Ecto neural progenitor cell (in vitro differentiated cells): ENCODE data around the gene CTAGE15.
"Not testable (repeated sequence)": the region's sequence is repeated elsewhere in the genome, so short reads cannot be mapped to it uniquely, and the experiment has no call there.

Experiments
- DNase-seq: peaks from one replicate; pipeline ENCODE4 v3.0.0-alpha.2; 2018; ENCODE audit warnings: low spot score

The CTAGE15 gene, protein sequence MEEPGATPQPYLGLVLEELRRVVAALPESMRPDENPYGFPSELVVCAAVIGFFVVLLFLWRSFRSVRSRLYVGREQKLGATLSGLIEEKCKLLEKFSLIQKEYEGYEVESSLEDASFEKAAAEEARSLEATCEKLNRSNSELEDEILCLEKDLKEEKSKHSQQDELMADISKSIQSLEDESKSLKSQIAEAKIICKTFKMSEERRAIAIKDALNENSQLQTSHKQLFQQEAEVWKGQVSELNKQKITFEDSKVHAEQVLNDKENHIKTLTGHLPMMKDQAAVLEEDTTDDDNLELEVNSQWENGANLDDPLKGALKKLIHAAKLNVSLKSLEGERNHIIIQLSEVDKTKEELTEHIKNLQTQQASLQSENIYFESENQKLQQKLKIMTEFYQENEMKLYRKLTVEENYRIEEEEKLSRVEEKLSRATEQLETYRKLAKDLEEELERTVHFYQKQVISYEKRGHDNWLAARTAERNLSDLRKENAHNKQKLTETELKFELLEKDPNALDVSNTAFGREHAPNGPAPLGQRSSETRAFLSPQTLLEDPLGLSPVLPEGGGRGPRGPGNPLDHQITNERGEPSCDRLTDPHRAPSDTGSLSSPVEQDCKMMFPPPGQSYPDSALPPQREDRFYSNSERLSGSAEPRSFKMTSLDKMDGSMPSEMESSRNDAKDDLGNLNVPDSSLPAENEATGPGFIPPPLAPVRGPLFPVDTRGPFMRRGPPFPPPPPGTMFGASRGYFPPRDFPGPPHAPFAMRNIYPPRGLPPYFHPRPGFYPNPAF

GRCh38 chr7:143571501-143571900 is at the start of gene CTAGE15:
Gene CTAGE15, plus strand, starts transcription at chr7:143571801. Its CDS starts 17 bp downstream, at chr7:143571818.
- not testable (repeated sequence) for DNase-seq

- not testable (repeated sequence) for DNase-seq
Observed at GRCh38 chr7:143522309-143522916, 49.2 kb upstream of the CTAGE15 start.

DNA sequence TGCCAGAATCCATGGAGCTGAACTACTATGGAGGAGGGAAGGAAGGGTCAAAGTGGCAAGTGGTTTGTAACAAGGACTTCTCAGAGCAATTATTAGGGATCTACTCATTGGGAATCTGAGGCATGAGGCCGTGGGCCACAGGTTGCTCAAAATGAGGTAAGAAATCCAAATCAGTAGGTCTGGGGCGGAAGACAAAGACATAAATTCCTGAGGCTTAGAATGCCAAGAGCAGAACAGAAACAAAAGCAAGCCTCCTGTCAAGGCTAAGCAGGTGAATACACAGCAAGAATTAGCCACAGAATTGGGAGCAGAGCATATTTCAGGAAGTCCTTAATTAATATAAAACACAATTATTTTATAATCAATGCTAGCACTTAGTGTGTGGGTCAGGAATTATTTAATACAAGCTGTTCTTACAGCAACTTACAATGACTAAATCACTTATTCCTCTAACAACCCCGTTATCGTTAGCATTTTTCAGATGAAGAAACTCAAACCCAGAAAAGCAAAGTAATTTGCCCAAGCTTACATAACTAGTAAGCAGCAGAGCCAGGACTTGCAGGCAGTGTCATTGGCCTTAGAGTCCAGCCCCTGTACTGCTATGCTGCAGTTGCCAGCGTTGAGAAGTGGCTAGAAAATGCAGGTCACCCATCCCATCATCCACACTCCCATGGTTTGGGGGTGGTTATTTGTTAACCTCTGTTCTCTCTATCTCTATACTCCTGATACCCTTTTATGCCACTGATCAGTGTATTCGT is 40.3 kb upstream of the CTAGE15 start:
- not testable (repeated sequence) for DNase-seq

GRCh38 chr7:143531932-143532331 is 39.7 kb upstream of the CTAGE15 start:
- DNase-seq = not testable (repeated sequence)

DNA sequence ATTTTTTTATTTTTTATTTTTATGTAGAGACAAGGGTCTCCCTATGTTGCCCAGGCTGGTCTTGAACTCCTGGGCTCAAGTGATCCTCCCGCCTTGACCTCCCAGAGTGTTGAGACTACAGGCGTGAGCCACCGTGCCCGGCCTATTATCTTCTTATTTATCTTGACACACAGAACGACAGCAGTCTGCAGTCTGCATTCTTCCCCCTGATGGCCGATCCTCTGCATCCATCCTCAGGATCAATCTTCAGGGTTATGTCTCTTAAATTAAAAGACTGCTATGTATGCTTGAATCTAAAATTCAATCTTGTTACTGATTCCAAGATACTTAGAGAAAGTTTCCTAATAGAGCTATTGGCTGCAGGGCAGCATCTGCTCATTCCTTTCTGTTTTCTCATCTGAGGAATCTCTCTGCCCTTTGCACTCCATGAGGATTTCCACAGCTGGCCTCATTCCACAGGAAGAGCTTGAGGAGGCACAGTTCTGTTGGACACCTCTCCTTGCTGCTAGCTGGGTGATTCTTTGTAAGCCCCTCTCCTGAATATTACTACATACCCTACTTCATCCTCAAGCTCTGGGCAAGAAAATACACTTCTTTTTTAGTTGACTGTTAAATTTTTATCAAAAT is 38.3 kb upstream of the CTAGE15 start:
- DNase-seq = not testable (repeated sequence)

DNA sequence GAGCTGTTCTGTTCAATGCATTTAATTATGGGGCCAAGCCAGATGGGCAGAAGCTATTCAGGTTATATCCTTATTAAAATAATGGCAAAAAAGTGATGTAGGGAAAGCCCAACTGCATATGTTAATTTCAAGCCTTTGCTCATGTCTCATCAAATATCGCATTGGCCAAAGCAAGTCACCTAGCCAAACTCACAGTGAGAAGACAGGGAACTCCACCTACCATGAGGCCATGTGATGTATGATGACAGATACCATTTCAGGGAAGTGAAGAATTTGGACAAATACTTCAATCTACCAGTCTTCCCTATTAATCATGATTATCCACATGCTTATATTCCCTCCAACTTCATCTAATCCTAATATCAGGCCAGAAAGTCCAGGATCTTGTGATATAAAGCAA is 35.2 kb upstream of the CTAGE15 start:
- not testable (repeated sequence) for DNase-seq

- DNase-seq = not testable (repeated sequence)
Observed at GRCh38 chr7:143543288-143544038, 28.1 kb upstream of the CTAGE15 start.

DNA sequence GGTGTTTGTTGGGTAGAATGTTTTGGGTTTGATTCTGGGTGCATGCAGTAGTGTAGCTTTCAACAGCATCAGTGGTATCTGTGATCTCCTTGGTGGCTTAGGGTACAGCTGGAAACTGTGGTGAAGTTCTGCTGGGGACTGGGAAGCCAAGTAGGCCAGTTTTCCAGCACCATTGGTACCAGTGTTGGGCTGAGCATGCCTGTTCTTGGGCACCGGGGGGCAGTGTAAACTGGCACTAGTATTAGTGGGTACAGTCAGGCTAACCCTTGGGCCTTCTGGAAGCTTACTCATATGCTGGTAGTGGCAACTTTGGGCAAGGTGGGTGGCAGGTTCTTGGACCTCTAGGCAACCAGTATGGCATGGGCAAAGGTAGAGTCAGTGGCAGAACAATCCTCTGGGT is 15.6 kb upstream of the CTAGE15 start:
- not testable (repeated sequence) for DNase-seq

GRCh38 chr7:143563306-143563705 is 8.3 kb upstream of the CTAGE15 start:
- DNase-seq = not testable (repeated sequence)

GRCh38 chr7:143566001-143566400 is 5.6 kb upstream of the CTAGE15 start:
- not testable (repeated sequence) for DNase-seq

DNA sequence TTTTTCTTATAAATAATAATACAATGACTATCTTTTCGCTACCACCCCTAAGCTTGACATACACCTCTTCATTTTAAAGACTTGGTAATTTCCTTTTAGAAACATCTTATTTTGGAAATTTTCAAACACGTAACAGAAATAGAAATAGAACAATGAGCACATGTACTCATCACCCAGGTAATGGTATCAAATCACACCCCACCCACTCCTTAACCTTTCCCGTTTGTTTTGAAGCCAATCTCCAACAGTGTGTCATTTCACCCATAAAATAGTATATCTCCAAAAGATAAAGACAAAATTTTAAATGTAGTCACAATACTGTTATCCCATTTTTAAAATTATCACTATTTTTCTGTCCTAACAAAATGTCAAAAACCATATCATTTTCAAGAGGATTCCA is 16.6 kb downstream of the CTAGE15 start:
- DNase-seq = not testable (repeated sequence)

GRCh38 chr7:143589897-143590296 is 18.3 kb downstream of the CTAGE15 start:
- DNase-seq = not testable (repeated sequence)

DNA sequence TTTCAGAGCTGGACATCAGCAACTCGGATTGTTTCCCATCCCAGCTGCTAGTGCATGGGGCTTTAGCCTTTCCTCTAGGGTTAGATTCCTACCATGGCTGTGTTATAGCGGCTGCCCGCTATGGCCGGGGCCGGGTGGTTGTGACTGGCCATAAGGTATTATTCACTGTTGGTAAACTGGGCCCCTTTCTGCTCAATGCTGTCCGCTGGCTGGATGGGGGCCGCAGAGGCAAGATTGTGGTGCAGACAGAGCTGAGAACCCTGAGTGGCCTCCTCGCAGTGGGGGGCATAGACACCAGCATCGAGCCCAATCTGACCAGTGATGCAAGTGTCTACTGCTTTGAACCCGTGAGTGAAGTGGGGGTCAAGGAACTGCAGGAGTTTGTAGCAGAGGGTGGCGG is 26.5 kb downstream of the CTAGE15 start:
- DNase-seq = not testable (repeated sequence)

DNA sequence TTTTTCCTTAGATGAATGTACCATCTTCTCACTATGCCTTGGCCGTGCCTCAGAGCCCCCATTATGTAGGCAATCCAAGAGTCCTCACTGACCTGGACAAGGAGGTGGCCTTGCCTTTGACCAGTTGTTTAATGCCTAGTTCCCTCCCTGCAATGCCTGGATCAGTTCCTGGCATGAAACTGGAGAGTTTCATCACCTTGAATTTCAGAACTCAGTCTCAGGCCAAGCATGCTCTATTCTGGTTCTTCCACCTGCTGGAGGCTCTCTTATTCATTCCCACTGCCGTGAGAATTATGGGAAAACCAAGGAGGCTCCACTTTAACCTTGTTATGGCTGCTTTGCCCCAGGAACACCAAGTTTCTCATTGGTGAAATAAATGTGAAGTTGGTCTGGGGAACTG is 31.9 kb downstream of the CTAGE15 start:
- DNase-seq = not testable (repeated sequence)

DNA sequence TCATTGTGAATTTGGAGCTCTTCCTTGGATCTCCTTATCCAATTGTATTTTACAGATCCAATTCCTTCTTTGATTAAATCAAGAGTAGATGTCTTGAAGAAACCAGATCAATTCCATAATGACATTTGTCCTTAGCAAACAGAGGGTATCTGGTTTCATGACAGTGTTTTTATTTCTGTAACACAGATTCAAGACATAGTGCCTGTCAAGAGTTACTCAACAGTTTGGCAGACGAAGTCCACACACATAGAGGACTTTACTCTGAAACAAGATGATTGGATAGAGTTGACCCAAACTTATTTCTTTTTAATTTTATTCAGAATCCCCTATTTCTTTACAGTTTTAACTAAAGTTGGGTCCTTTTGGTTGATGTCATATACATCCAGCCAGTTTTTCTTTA is 34.5 kb downstream of the CTAGE15 start:
- not testable (repeated sequence) for DNase-seq

DNA sequence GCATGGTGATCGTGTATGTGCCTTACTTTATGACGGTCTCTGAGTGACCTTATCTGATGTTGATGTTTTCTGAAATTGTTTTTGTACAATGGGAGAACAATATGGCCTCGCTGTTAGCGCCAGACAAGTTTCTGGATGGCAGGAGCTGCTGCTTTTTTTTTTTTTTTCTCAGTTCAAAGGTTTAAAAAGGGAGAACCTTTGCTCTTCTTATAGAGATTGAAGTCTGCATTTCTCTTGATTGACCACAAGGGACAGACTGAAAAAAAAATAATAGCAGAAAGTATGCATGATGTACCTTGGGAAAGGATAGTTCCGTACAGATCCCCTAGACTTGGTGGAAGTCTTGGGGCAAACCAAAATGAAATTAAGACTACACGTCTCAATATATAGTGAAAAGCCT is 43.9 kb downstream of the CTAGE15 start:
- DNase-seq = not testable (repeated sequence)

DNA sequence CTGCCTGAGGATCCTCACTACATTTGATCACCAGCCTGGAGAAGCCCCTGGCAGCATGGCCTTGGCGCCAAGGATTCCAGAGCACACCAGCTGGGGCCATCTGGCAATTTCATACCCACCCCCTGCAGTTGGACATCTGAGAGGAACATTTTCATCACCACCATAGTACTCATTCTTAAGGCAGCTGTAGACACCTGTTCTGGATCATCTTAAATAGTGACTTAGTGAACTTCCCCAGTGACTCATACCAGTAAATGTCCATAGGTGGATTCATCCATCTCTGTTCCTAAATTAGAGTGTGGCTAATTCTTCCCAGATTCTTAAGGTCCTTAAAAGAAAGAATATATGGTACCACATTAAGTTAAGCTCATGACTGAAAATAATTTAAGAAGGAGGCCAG is 45.6 kb downstream of the CTAGE15 start:
- DNase-seq = not testable (repeated sequence)

GRCh38 chr7:143620058-143620457 is 48.5 kb downstream of the CTAGE15 start:
- DNase-seq = not testable (repeated sequence)

- DNase-seq = not testable (repeated sequence)
Observed at GRCh38 chr7:143620646-143621045, 49.0 kb downstream of the CTAGE15 start, which contains the start of gene TCAF2. Gene TCAF2, plus strand, starts transcription at chr7:143620974.

DNA sequence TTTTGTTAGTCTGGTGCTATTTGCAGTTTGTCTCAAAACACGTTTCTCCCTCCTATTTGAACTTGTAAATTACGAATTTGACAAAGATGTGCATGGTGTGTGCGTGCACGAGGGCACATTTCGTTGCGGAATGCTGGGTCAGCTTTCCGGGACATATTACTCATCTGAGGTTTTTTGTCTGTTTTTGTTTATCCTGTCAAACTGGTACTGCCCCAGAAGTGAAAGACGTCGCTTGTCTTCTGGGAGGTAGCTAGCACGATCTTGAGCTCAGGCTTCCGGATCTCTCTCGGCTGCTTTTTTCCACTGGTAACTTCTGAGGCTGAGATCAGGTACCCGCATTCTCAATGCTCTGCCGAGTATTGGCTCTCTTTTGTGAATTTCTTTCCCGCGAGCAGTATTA is 49.6 kb downstream of the CTAGE15 start:
- DNase-seq = not testable (repeated sequence)
